Transverse colon (tissue), 4 donors: ENCODE data around the gene TTC19. TPM values are rescaled to one million over a fixed set of nuclear protein-coding genes. Genes with fewer than 3 reads are reported as not detected.

Experiments used
- DNase-seq: peaks from one replicate; pipeline ENCODE4 v3.0.0-alpha.2; 2019
- H3K27ac ChIP-seq, 4 donors: fragments of 200-600 bp; sonication (generic); 2 replicates each; pipeline ENCODE4 v1.5.1; 2016 to 2018; ENCODE audit warnings: inconsistent platforms in 4 of 4
- H3K27me3 ChIP-seq: fragments of 200-600 bp; sonication (generic); 2 replicates; pipeline ENCODE4 v1.5.1; 2017; ENCODE audit warnings: inconsistent platforms
- H3K36me3 ChIP-seq, 4 donors: fragments of 200-600 bp; sonication (generic); 2 replicates each; pipeline ENCODE4 v1.5.1; 2017 to 2019; ENCODE audit warnings: inconsistent platforms in 4 of 4
- H3K4me1 ChIP-seq, 4 donors: fragments of 200-600 bp; sonication (generic); 2 replicates each; pipeline ENCODE4 v1.5.1; 2017 to 2020; ENCODE audit warnings: inconsistent platforms in 4 of 4
- H3K4me3 ChIP-seq, 4 donors: fragments of 200-600 bp; sonication (generic); 1 replicate in 1 of 4; 2 replicates in 3 of 4; pipeline versions ENCODE4 v1.5.1 to v1.6.1; 2017 to 2019; ENCODE audit warnings: inconsistent platforms in 4 of 4
- H3K9me3 ChIP-seq, 2 donors: fragments of 200-600 bp; sonication (generic); 2 replicates each; pipeline ENCODE4 v1.5.1; 2017 to 2019; ENCODE audit warnings: inconsistent platforms in 2 of 2
- CTCF ChIP-seq, 5 experiments: fragments of 200-600 bp in 3 of 5; fragments of 450-650 bp in 2 of 5; sonication (generic) in 3 of 5; IDR thresholded peaks; 1 replicate in 2 of 5; 2 replicates in 3 of 5; pipeline ENCODE4 v1.5.1; 2016 to 2017; ENCODE audit warnings: antibody characterized with exemption in 5 of 5, inconsistent platforms in 3 of 5, mild to moderate bottlenecking in 2 of 5, moderate library complexity in 1 of 5
- EP300 ChIP-seq: sonication (generic); formaldehyde crosslinking; IDR thresholded peaks from one replicate; pipeline ENCODE4 v1.6.1; 2017; ENCODE audit warnings: antibody characterized with exemption, low read depth
- POLR2A ChIP-seq: fragments of 450-650 bp; IDR thresholded peaks from one replicate; pipeline ENCODE4 v1.6.1; 2016; ENCODE audit warnings: antibody characterized with exemption, mild to moderate bottlenecking, moderate library complexity
- POLR2AphosphoS5 ChIP-seq, 3 donors: sonication (generic); formaldehyde crosslinking; IDR thresholded peaks; one replicate each; pipeline ENCODE4 v1.6.1; 2016; ENCODE audit warnings: antibody characterized with exemption in 3 of 3
- WGBS, 2 donors: methylation state at CpG; one replicate each; pipeline ENCODE4 v1.1.5; 2018; ENCODE audit warnings: low coverage in 1 of 2; 5-methylcytosine and 5-hydroxymethylcytosine counted together
- in situ Hi-C, 4 donors: fragments of 200-750 bp; cut with MboI; loops; one replicate each; pipeline versions ENCODE4 v1.15.0 to v1.15.1; 2017; ENCODE audit warnings: low sequenced_read_pairs in 3 of 4, low pct_ligation_motif_present in 1 of 4, low pct_unique_long_range_greater_than_20kb in 1 of 4
- intact Hi-C: fragments of 100-400 bp; cut with DNase I; formaldehyde crosslinking; loops from one replicate; pipeline ENCODE4 v1.15.1; 2023; ENCODE audit warnings: low total_unique reads
- total RNA-seq, 4 donors: library from RNA; depleted of rRNA; stranded (reverse); fragments of >200 nt; gene quantifications; one replicate each; pipeline ENCODE4 v1.1.0, GENCODE V29; 2016

The TTC19 gene
- total RNA-seq, 4 donors from 2014 or later = 65.3 to 371 (median 187) TPM

DNA sequence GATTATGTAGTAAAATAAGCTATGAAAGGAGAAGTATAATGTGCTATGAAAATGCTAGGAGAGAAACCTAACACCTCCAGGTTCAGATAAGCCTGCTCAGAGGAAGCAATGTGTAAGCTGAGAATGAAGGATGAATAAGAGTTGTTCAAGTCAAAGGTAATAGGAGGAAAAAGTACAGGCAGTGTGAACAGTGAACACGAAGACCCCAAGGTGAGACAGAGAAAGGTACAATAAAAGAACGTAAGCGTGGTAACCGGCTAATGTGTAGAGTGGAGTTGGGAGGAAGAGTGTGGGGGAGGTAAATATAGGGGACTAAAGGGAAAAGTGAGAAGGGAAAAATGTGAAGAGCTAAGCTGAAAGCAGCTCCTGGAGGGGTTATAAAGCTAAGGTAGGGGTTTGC lies 74.2 kb downstream of the TTC19 start:
- Histone ChIP-seq H3K36me3 (peaks cover 0 to 87% (median 34%) of the 10 kb centered on the region in 4 donors), H3K4me3 (no peak overlapping the region), H3K27me3 (no peaks in the 10 kb centered on the region), H3K9me3 (no peaks in the 10 kb centered on the region), H3K27ac (no peak overlapping the region), H3K4me1 (no peaks in the 10 kb centered on the region)
- intact Hi-C loops (no loop called here), in situ Hi-C loops (no loop called here)
- 90 to 96% methylated on average over 4 of the region's 4 CpGs for WGBS, 2 donors
- TF ChIP-seq POLR2A (no peak), EP300 (no peak), POLR2AphosphoS5 (IDR thresholded peaks at IDR 0.05) (no peak), CTCF (IDR thresholded peaks at IDR 0.05) (no peak)
- DNase-seq = no peak

GRCh38 chr17:16074423-16074822 lies 74.8 kb downstream of the TTC19 start:
- TF ChIP-seq EP300 (no peak), CTCF (IDR thresholded peaks at IDR 0.05) (no peak), POLR2AphosphoS5 (IDR thresholded peaks at IDR 0.05) (no peak), POLR2A (no peak)
- H3K4me3 ChIP-seq = no peak overlapping the region
- H3K36me3 ChIP-seq = peaks cover 0 to 89% (median 34%) of the 10 kb centered on the region in 4 donors
- in situ Hi-C loops (no loop called here), intact Hi-C loops (no loop called here)
- 90 to 93% methylated on average over 3 of the region's 3 CpGs for WGBS, 2 donors
- DNase-seq = no peak
- H3K27ac ChIP-seq = no peak overlapping the region
- no peaks in the 10 kb centered on the region for H3K27me3 ChIP-seq
- H3K9me3 ChIP-seq = no peaks in the 10 kb centered on the region
- no peaks in the 10 kb centered on the region for H3K4me1 ChIP-seq

DNA sequence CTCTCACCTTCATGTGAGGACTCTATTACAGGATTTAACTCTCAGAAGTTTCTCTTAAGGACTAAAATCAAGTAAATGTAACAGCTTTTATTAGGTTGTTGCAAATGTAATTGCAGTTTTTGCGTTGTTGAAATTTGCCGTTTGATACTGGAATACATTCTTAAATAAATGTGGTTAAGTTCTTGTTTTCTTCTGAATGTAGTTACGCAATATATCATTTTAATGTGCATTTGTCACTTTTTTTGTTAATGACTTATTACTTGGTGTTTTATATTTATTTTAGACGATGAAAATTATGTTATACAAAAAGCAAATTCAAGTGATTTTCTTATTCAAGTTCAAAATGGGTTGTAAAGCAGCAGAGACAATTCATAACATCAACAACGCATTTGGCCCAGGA lies 76.3 kb downstream of the TTC19 start:
- 88 to 93% methylated on average over 5 of the region's 5 CpGs for WGBS, 2 donors
- H3K4me1 ChIP-seq = no peaks in the 10 kb centered on the region
- in situ Hi-C loops (no loop called here), intact Hi-C loops (no loop called here)
- no peaks in the 10 kb centered on the region for H3K27me3 ChIP-seq
- H3K4me3 ChIP-seq = no peak overlapping the region
- TF ChIP-seq CTCF (IDR thresholded peaks at IDR 0.05) (no peak), POLR2A (no peak), POLR2AphosphoS5 (IDR thresholded peaks at IDR 0.05) (no peak), EP300 (no peak)
- peaks cover 0 to 89% (median 32%) of the 10 kb centered on the region in 4 donors for H3K36me3 ChIP-seq
- H3K9me3 ChIP-seq = no peaks in the 10 kb centered on the region
- no peak overlapping the region for H3K27ac ChIP-seq
- DNase-seq = no peak

Other genes starting within 250 kb of the TTC19 start
- 10 to 100 TPM; 41.4 to 68.9 (median 52.0) TPM for gene ADORA2B, start 54.7 kb upstream of the TTC19 start, total RNA-seq
- gene ZSWIM7, start 120 bp upstream of the TTC19 start, total RNA-seq = 10 to 100 TPM in 3 of 4 donors, 1 to 10 TPM in 1; 3.6 to 19.5 (median 18.6) TPM
- gene NCOR1, start 215.7 kb downstream of the TTC19 start, total RNA-seq = 100 to 1,000 TPM; 267 to 519 (median 376) TPM
- 100 to 1,000 TPM in 2 of 4 donors, 10 to 100 TPM in 2; 60.9 to 142 (median 101) TPM for gene PIGL, start 217.4 kb downstream of the TTC19 start, total RNA-seq